Nephron (organoid): Measurements from ENCODE around the gene CLECL1.

ENCODE experiments used
- H3K27ac Mint-ChIP-seq, 3 experiments: 2 replicates each; pipeline ENCODE4 v1.8.0; 2020; ENCODE audit warnings: mixed read lengths in 3 of 3, mild to moderate bottlenecking in 2 of 3, moderate library complexity in 1 of 3
- H3K27me3 Mint-ChIP-seq: 2 replicates; pipeline ENCODE4 v1.8.0; 2021; ENCODE audit warnings: low read depth, mild to moderate bottlenecking, moderate library complexity, mixed read lengths
- H3K36me3 Mint-ChIP-seq: 2 replicates; pipeline ENCODE4 v1.8.0; 2020; ENCODE audit warnings: low read depth, mixed read lengths
- H3K4me1 Mint-ChIP-seq: 2 replicates; pipeline ENCODE4 v1.8.0; 2020; ENCODE audit warnings: mixed read lengths
- H3K4me3 Mint-ChIP-seq, 3 experiments: 2 replicates each; pipeline ENCODE4 v1.8.0; 2020; ENCODE audit warnings: mild to moderate bottlenecking in 3 of 3, mixed read lengths in 3 of 3, moderate library complexity in 2 of 3
- H3K9me3 Mint-ChIP-seq: 2 replicates; pipeline ENCODE4 v1.8.0; 2020; ENCODE audit warnings: mixed read lengths
- TF ChIP-seq, protein P1 (sequence below), 3 experiments: fragments of 200-600 bp; sonication (generic); IDR thresholded peaks; one replicate each; pipeline ENCODE4 v1.5.0; 2021; ENCODE audit warnings: antibody characterized with exemption in 3 of 3; ENCODE audit not compliant: unreplicated experiment in 3 of 3

CLECL1 gene

DNA sequence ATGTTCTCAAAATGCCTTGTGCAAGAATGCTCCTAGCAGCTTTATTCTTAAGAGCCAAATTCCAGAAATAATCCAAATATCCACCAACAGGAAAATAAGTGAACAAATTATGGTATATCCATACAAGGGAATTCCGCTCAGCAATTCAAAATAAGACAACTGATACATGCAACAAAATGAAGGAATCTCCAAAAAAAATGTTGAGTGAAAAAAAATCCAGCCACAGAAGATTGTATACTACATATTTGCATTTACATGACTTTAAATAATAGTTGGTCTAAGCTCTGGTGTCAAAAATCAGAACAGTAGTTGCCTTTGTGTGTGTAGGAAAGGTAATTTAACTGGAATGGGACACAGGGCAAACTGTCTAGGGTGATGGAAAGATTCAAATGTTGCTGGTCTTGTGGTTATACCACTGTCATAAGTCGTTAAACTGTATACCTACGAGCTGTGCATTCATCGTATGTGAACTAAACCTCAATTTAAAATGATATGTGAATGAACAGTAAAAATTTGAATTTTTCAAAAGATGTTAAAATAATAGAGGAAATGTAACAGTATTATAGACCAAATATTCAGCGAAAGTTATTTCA lies 24.6 kb upstream of the CLECL1 start:
- Mint-ChIP-seq H3K27ac (no peak overlapping the region), H3K4me1 (no peaks in the 10 kb centered on the region), H3K36me3 (no peaks in the 10 kb centered on the region), H3K4me3 (no peak overlapping the region), H3K27me3 (no peaks in the 10 kb centered on the region), H3K9me3 (no peaks in the 10 kb centered on the region)
- TF ChIP-seq, protein P1, sequence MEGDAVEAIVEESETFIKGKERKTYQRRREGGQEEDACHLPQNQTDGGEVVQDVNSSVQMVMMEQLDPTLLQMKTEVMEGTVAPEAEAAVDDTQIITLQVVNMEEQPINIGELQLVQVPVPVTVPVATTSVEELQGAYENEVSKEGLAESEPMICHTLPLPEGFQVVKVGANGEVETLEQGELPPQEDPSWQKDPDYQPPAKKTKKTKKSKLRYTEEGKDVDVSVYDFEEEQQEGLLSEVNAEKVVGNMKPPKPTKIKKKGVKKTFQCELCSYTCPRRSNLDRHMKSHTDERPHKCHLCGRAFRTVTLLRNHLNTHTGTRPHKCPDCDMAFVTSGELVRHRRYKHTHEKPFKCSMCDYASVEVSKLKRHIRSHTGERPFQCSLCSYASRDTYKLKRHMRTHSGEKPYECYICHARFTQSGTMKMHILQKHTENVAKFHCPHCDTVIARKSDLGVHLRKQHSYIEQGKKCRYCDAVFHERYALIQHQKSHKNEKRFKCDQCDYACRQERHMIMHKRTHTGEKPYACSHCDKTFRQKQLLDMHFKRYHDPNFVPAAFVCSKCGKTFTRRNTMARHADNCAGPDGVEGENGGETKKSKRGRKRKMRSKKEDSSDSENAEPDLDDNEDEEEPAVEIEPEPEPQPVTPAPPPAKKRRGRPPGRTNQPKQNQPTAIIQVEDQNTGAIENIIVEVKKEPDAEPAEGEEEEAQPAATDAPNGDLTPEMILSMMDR (IDR thresholded peaks at IDR 0.05; ENCODE audit: unreplicated experiment in 3 of 3) = no peak

DNA sequence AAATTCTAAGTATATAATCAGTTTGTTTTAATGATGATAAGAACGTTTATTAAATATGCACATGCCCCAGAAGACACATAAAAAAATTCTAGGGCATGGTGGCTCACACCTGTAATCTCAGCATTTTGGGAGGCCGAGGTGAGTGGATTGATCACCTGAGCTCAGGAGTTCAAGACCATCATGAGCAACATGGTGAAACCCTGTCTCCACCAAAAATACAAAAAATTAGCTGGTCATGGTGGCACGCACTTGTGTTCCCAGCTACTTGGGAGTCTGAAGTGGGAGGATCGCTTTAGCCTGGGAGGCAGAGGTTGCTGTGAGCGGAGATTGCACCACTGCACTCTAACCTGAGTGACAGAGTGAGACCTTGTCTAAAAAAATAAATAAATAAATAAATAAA lies 23.8 kb upstream of the CLECL1 start:
- Mint-ChIP-seq H3K9me3 (no peaks in the 10 kb centered on the region), H3K27me3 (no peaks in the 10 kb centered on the region), H3K4me3 (no peak overlapping the region), H3K27ac (no peak overlapping the region), H3K36me3 (no peaks in the 10 kb centered on the region), H3K4me1 (no peaks in the 10 kb centered on the region)
- TF ChIP-seq, protein P1 (IDR thresholded peaks at IDR 0.05; ENCODE audit: unreplicated experiment in 3 of 3) = no peak

DNA sequence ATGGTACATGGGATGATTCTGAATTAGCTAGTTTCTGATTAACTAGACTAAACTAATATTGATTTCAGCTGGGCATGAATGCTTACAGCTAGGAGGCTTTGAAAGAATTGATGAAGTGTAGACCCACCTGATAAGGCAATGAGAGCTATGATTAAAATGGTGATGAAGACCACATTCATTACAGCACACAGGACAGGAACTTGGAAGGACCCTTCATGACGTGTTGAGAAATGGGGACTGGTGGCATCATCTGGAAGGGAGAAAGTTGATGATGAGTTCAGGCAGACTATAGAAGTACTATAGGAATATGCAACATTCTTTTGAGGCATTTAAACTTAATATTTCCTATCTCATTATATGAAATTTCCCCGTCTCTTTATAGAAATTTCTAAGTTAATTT lies 23.3 kb upstream of the CLECL1 start:
- Mint-ChIP-seq H3K9me3 (no peaks in the 10 kb centered on the region), H3K27me3 (no peaks in the 10 kb centered on the region), H3K27ac (no peak overlapping the region), H3K36me3 (no peaks in the 10 kb centered on the region), H3K4me3 (no peak overlapping the region), H3K4me1 (no peaks in the 10 kb centered on the region)
- TF ChIP-seq, protein P1 (IDR thresholded peaks at IDR 0.05; ENCODE audit: unreplicated experiment in 3 of 3) = no peak

DNA sequence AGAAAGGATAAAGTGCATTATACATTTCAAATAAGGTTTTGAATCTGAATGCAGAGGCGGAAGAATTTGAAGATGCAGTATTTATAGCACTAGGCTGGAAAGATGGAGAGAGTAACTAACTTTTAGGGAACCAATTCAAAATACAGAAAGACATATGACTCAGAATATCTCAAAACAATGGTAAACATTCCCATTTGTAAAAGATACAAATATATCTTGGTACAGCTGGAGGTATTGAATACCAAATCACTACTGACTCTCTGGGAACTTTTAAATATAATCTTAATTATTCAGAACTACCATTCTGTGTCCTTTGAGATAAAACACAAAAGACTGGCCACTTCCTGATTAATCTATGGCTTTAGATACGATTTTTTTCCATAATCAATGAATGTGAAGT lies 22.7 kb upstream of the CLECL1 start:
- Mint-ChIP-seq H3K27me3 (no peaks in the 10 kb centered on the region), H3K4me3 (no peak overlapping the region), H3K27ac (no peak overlapping the region), H3K4me1 (peaks cover 4% of the 10 kb centered on the region), H3K36me3 (no peaks in the 10 kb centered on the region), H3K9me3 (no peaks in the 10 kb centered on the region)
- TF ChIP-seq, protein P1 (IDR thresholded peaks at IDR 0.05; ENCODE audit: unreplicated experiment in 3 of 3) = no peak

DNA sequence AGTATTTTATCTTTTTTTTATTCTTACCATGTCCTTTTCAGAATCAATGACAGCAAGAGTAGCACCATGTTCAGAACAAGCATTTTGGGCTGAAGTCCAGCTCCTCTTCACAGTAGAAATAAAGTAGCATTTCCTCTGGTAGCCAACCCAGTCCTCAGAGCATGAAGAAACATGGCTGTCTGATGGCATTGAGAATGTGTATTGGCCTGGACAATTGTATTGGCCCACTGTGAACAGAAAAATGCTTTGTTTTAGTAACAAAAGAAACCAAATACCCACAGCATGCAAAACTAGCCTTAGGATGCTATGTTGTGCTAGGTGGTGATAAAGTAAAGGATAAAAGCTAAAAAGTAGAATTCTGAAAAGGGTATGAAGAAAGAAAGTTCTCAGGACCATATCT lies 22.1 kb upstream of the CLECL1 start:
- Mint-ChIP-seq H3K4me1 (peaks cover 8% of the 10 kb centered on the region), H3K27me3 (no peaks in the 10 kb centered on the region), H3K9me3 (no peaks in the 10 kb centered on the region), H3K4me3 (no peak overlapping the region), H3K27ac (no peak overlapping the region), H3K36me3 (no peaks in the 10 kb centered on the region)
- TF ChIP-seq, protein P1 (IDR thresholded peaks at IDR 0.05; ENCODE audit: unreplicated experiment in 3 of 3) = no peak

DNA sequence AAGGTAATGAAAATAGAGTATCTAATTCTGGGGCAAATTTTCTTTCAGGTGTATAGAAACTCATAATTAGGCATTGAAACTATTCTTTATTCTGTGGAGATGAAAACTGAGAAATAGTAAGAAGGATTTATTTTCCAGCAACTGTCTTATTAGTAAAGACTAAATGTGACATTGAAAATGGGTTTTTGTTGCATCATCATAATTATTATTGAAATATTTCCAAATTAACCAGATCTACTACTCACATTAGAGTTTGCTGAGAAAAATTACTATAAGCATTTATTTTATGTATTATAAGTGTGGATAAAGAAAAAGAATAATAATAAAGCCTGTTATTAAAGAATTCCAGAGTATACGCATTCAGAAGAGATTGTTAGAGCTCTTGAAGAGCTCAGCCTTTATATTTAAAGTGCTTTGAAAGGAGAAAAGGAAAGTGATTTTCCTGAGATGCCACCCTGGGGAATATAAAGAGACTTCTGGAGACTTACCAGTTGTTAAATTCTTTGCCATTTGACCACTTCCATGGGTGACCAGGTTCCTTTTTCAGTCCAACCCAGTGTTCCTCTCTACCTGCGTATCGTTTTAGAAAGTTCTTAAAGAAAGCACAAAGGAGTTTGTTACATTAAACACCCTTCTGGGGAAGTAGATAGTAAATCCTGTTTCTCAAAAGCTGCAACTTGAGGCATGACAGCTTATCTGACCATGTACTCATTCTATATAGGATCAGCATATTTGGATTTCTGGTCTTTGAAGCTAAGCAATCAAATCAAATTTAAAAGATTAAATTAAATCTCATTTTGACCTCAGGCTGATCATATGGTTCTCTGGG lies 21.4 kb upstream of the CLECL1 start:
- no peak overlapping the region for H3K27ac Mint-ChIP-seq
- TF ChIP-seq, protein P1 (IDR thresholded peaks at IDR 0.05; ENCODE audit: unreplicated experiment in 3 of 3) = no peak
- H3K27me3 Mint-ChIP-seq = no peaks in the 10 kb centered on the region
- H3K4me1 Mint-ChIP-seq = peaks cover 8% of the 10 kb centered on the region
- H3K4me3 Mint-ChIP-seq = no peak overlapping the region
- H3K9me3 Mint-ChIP-seq = no peaks in the 10 kb centered on the region
- no peaks in the 10 kb centered on the region for H3K36me3 Mint-ChIP-seq
